ENCODE results near the gene DNAJC25. TPM values are rescaled to one million over a fixed set of nuclear protein-coding genes. Genes with fewer than 3 reads are reported as not detected.

DNAJC25 gene
- total RNA-seq, result 7.1 and 8.3 TPM in 2 replicates

- no peak for TF ChIP-seq CTCF (IDR thresholded peaks at IDR 0.05; ENCODE audit: extremely low read depth, low read depth, low read length)
- Histone ChIP-seq H3K36me3 (ENCODE audit: insufficient read depth, low read length) (no peaks in the 10 kb centered on the region), H3K4me2 (ENCODE audit: insufficient read depth, low read length) (peak within 1 kb of the TSS; percentile 100), H3K79me2 (ENCODE audit: insufficient read depth, low read length) (peaks cover 52% of the 10 kb centered on the region), H3K4me3 (ENCODE audit: insufficient read depth, low read length) (peak within 1 kb of the TSS; percentile 83), H2AFZ (ENCODE audit: low read length) (peak within 1 kb of the TSS; percentile 99), H3K4me1 (ENCODE audit: insufficient read depth, low read length) (peaks cover 11% of the 10 kb centered on the region), H4K20me1 (ENCODE audit: insufficient read depth, low read length) (peaks cover 39% of the 10 kb centered on the region), H3K9me3 (ENCODE audit: low read depth, low read length) (no peaks in the 10 kb centered on the region), H3K27ac (ENCODE audit: low read depth, low read length) (peak within 1 kb of the TSS; percentile 84), H3K27me3 (ENCODE audit: insufficient read depth, low read length) (no peaks in the 10 kb centered on the region)
- peak; percentile 100 for DNase-seq (ENCODE audit: insufficient read length, low spot score, missing footprints)
These were observed at the start of gene DNAJC25 for GRCh38 chr9:111631214-111631971. Gene DNAJC25, plus strand, starts transcription at chr9:111631334. Its CDS starts 74 bp downstream, at chr9:111631408.

GRCh38 chr9:111582888-111583287 is 48.2 kb upstream of the DNAJC25 start:
- no peak overlapping the region for H3K4me3 ChIP-seq (ENCODE audit: insufficient read depth, low read length)
- no peak overlapping the region for H2AFZ ChIP-seq (ENCODE audit: low read length)
- no peaks in the 10 kb centered on the region for H3K27me3 ChIP-seq (ENCODE audit: insufficient read depth, low read length)
- DNase-seq (ENCODE audit: insufficient read length, low spot score, missing footprints), result no peak
- H3K9me3 ChIP-seq (ENCODE audit: low read depth, low read length), result no peaks in the 10 kb centered on the region
- H3K27ac ChIP-seq (ENCODE audit: low read depth, low read length), result no peak overlapping the region
- TF ChIP-seq CTCF (IDR thresholded peaks at IDR 0.05; ENCODE audit: extremely low read depth, low read depth, low read length), result no peak
- H3K4me1 ChIP-seq (ENCODE audit: insufficient read depth, low read length), result no peaks in the 10 kb centered on the region
- no peaks in the 10 kb centered on the region for H3K79me2 ChIP-seq (ENCODE audit: insufficient read depth, low read length)
- H3K36me3 ChIP-seq (ENCODE audit: insufficient read depth, low read length), result peaks cover 67% of the 10 kb centered on the region
- H3K4me2 ChIP-seq (ENCODE audit: insufficient read depth, low read length), result no peak overlapping the region
- no peaks in the 10 kb centered on the region for H4K20me1 ChIP-seq (ENCODE audit: insufficient read depth, low read length)

GRCh38 chr9:111586378-111586777 is 44.8 kb upstream of the DNAJC25 start:
- TF ChIP-seq CTCF (IDR thresholded peaks at IDR 0.05; ENCODE audit: extremely low read depth, low read depth, low read length), result no peak
- Histone ChIP-seq H3K27ac (ENCODE audit: low read depth, low read length) (no peak overlapping the region), H2AFZ (ENCODE audit: low read length) (no peak overlapping the region), H3K9me3 (ENCODE audit: low read depth, low read length) (no peaks in the 10 kb centered on the region), H3K27me3 (ENCODE audit: insufficient read depth, low read length) (no peaks in the 10 kb centered on the region), H3K36me3 (ENCODE audit: insufficient read depth, low read length) (peaks cover 55% of the 10 kb centered on the region), H3K4me3 (ENCODE audit: insufficient read depth, low read length) (no peak overlapping the region), H3K4me1 (ENCODE audit: insufficient read depth, low read length) (no peaks in the 10 kb centered on the region), H4K20me1 (ENCODE audit: insufficient read depth, low read length) (no peaks in the 10 kb centered on the region), H3K4me2 (ENCODE audit: insufficient read depth, low read length) (no peak overlapping the region), H3K79me2 (ENCODE audit: insufficient read depth, low read length) (no peaks in the 10 kb centered on the region)
- DNase-seq (ENCODE audit: insufficient read length, low spot score, missing footprints), result no peak

- Histone ChIP-seq H2AFZ (ENCODE audit: low read length) (no peak overlapping the region), H3K27ac (ENCODE audit: low read depth, low read length) (no peak overlapping the region), H3K36me3 (ENCODE audit: insufficient read depth, low read length) (peaks cover 53% of the 10 kb centered on the region), H3K79me2 (ENCODE audit: insufficient read depth, low read length) (no peaks in the 10 kb centered on the region), H3K9me3 (ENCODE audit: low read depth, low read length) (no peaks in the 10 kb centered on the region), H3K4me3 (ENCODE audit: insufficient read depth, low read length) (no peak overlapping the region), H3K4me1 (ENCODE audit: insufficient read depth, low read length) (no peaks in the 10 kb centered on the region), H4K20me1 (ENCODE audit: insufficient read depth, low read length) (no peaks in the 10 kb centered on the region), H3K27me3 (ENCODE audit: insufficient read depth, low read length) (no peaks in the 10 kb centered on the region), H3K4me2 (ENCODE audit: insufficient read depth, low read length) (no peak overlapping the region)
- no peak for TF ChIP-seq CTCF (IDR thresholded peaks at IDR 0.05; ENCODE audit: extremely low read depth, low read depth, low read length)
- no peak for DNase-seq (ENCODE audit: insufficient read length, low spot score, missing footprints)
These were observed 42.3 kb upstream of the DNAJC25 start for GRCh38 chr9:111588846-111589245.
